ENCODE measurements around the gene ZNHIT6. TPM values are rescaled to one million over a fixed set of nuclear protein-coding genes. Genes with fewer than 3 reads are reported as not detected.

ZNHIT6 gene
- total RNA-seq, 1 experiment from 2014 or later: 16.1 TPM

DNA sequence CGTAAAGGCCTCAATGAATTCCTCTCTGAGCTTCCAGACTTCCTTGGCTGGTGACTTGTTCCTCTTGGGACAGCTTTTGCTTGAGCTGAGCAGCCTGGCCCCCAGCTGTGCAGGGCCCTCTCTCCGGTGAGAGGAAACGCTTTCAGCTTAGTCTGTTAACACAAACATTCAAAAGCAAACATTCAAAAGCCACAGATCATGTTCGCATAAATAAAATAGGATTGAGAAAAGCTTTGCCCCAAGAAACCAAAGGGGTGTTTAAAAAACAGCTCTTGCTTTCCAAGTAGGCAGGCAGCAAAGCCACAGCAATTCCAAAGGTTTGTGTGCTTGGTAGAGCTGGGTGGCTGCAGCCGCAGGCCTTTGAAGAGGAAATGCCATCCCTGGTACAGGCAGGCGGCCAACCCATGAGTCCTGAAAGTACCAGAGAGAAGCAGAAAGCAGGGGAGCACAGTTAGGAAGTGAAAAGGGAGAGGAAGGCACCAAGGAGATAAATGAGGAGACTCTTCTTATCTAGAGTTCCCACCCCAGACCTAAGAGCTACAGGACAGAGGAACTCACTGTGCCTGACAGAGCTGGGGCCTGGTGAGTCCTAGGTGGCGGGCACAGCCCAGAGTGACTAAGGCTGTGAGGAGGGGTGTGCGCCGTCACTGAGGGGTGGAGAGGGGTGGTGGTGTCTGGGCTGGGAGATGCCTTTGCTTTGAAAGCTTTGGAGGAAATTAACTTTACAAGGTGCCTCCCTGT lies 79.3 kb downstream of the ZNHIT6 start:
- H2AFZ ChIP-seq: no peak overlapping the region
- no peaks in the 10 kb centered on the region for H3K9me2 ChIP-seq (ENCODE audit: insufficient read depth)
- no peak overlapping the region for H3K4me2 ChIP-seq
- BruUV-seq (replicated peaks): TSS peak; percentile 77
- H3K9me3 ChIP-seq (ENCODE audit: insufficient read depth, low read depth): no peaks in the 10 kb centered on the region
- TF ChIP-seq EZH2 (IDR thresholded peaks at IDR 0.05; ENCODE audit: low read depth): no peak
- TF ChIP-seq CTCF (conservative IDR thresholded peaks at IDR 0.05): no peak
- no peaks in the 10 kb centered on the region for H3K27me3 ChIP-seq (ENCODE audit: insufficient read depth, low read depth)
- no peaks in the 10 kb centered on the region for H4K20me1 ChIP-seq (ENCODE audit: insufficient read depth)
- 0 out of 2 replicates have a peak, but pooled peaks cover 4% of the 10 kb centered on the region for H3F3A ChIP-seq (ENCODE audit: insufficient read depth, low read depth)
- H3K4me3 ChIP-seq: no peak overlapping the region
- POLR2A ChIA-PET (ENCODE audit: unreplicated experiment): interaction anchor here (0.6 to 1.4 kb wide), 5 partner anchors 12 to 48 kb away, joined by 4 to 28 read pairs (median 5); partner anchors contain the start of gene CCN1
- H3K79me2 ChIP-seq (ENCODE audit: low read depth): no peaks in the 10 kb centered on the region
- peak in 1 of 2 experiments; percentile 70 for DNase-seq
- no peak overlapping the region for H3K27ac ChIP-seq
- intact Hi-C loops (cut with micrococcal nuclease; ENCODE audit: unreplicated experiment): loop anchor here (1.0 kb wide), 1 partner anchor 17 kb away; no protein-coding TSS in a partner anchor
- CTCF ChIA-PET: interaction anchor here (0.5 to 1.1 kb wide), 2 partner anchors 28 to 64 kb away, joined by 4 to 5 read pairs; no protein-coding TSS in a partner anchor
- H3K4me1 ChIP-seq (replicated peaks; ENCODE audit: insufficient read depth): no peaks in the 10 kb centered on the region
- H3K36me3 ChIP-seq (ENCODE audit: low read depth): no peaks in the 10 kb centered on the region

DNA sequence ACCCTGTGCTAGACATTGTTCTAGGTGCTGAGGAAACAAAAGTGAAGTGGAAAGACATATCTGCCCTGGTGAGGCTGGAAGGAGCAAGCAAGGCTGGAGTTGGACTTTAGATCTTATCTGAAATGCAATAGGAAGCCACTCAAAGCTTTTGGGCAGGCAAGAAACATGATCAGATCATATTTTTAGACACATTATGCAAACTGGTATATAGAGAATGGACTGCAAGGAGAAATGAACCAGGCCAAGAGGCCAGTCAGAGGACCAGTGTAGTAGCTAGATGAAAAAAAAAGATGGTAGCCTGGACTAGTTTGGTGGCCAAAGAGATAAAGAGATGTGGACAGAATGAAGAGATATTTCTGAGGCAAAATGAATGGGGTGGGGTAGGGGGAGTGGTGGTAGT lies 81.4 kb downstream of the ZNHIT6 start:
- Histone ChIP-seq H3K79me2 (ENCODE audit: low read depth) (no peaks in the 10 kb centered on the region), H3K27me3 (ENCODE audit: insufficient read depth, low read depth) (no peaks in the 10 kb centered on the region), H3K36me3 (ENCODE audit: low read depth) (no peaks in the 10 kb centered on the region), H3K4me3 (no peak overlapping the region), H4K20me1 (ENCODE audit: insufficient read depth) (no peaks in the 10 kb centered on the region), H3K4me1 (replicated peaks; ENCODE audit: insufficient read depth) (peaks cover 15% of the 10 kb centered on the region), H3K27ac (no peak overlapping the region), H3K4me2 (no peak overlapping the region), H3K9me3 (ENCODE audit: insufficient read depth, low read depth) (peaks cover 7% of the 10 kb centered on the region; the same call in 1 of the 2 replicates), H3F3A (ENCODE audit: insufficient read depth, low read depth) (peaks cover 18% of the 10 kb centered on the region; the same call in 1 of the 2 replicates), H3K9me2 (ENCODE audit: insufficient read depth) (no peaks in the 10 kb centered on the region), H2AFZ (no peak overlapping the region)
- ChIA-PET POLR2A (ENCODE audit: unreplicated experiment) (no interaction called here), CTCF (no interaction called here)
- no peak for DNase-seq
- TF ChIP-seq CTCF (conservative IDR thresholded peaks at IDR 0.05): no peak
- no peak for TF ChIP-seq EZH2 (IDR thresholded peaks at IDR 0.05; ENCODE audit: low read depth)
- intact Hi-C loops (cut with micrococcal nuclease; ENCODE audit: unreplicated experiment): no loop called here
- BruUV-seq (replicated peaks): no TSS peak

- intact Hi-C loops (cut with micrococcal nuclease; ENCODE audit: unreplicated experiment): no loop called here
- H3K36me3 ChIP-seq (ENCODE audit: low read depth): no peaks in the 10 kb centered on the region
- no peaks in the 10 kb centered on the region for H3K27me3 ChIP-seq (ENCODE audit: insufficient read depth, low read depth)
- DNase-seq: no peak
- no TSS peak for BruUV-seq (replicated peaks)
- peaks cover 18% of the 10 kb centered on the region; the same call in 1 of the 2 replicates for H3F3A ChIP-seq (ENCODE audit: insufficient read depth, low read depth)
- peaks cover 18% of the 10 kb centered on the region for H3K9me3 ChIP-seq (ENCODE audit: insufficient read depth, low read depth)
- H3K4me2 ChIP-seq: no peak overlapping the region
- H4K20me1 ChIP-seq (ENCODE audit: insufficient read depth): no peaks in the 10 kb centered on the region
- no peak overlapping the region for H3K27ac ChIP-seq
- H3K4me1 ChIP-seq (replicated peaks; ENCODE audit: insufficient read depth): peaks cover 15% of the 10 kb centered on the region
- no peak overlapping the region for H3K4me3 ChIP-seq
- H3K79me2 ChIP-seq (ENCODE audit: low read depth): no peaks in the 10 kb centered on the region
- TF ChIP-seq EZH2 (IDR thresholded peaks at IDR 0.05; ENCODE audit: low read depth) (no peak), CTCF (conservative IDR thresholded peaks at IDR 0.05) (no peak)
- no peaks in the 10 kb centered on the region for H3K9me2 ChIP-seq (ENCODE audit: insufficient read depth)
- H2AFZ ChIP-seq: no peak overlapping the region
- ChIA-PET CTCF (no interaction called here), POLR2A (ENCODE audit: unreplicated experiment) (no interaction called here)
Observed at GRCh38 chr1:85624361-85624760, 83.9 kb downstream of the ZNHIT6 start.

Data from PC-9 (cell line).